VCaP (cell line): ENCODE results near the gene DBP.

Experiments used
- H3K27ac ChIP-seq: fragments of 450-650 bp; 2 replicates; pipeline ENCODE4 v1.5.1; 2017
- CTCF ChIP-seq: fragments of 450-650 bp; conservative IDR thresholded peaks from 2 replicates; pipeline ENCODE4 v1.5.1; 2017; ENCODE audit warnings: mild to moderate bottlenecking, moderate library complexity

The DBP gene

GRCh38 chr19:48644839-48645619 is 7.8 kb upstream of the DBP start:
- peak overlapping the region; percentile 86 for H3K27ac ChIP-seq
- TF ChIP-seq CTCF, result no peak

GRCh38 chr19:48644355-48644754 is 7.2 kb upstream of the DBP start:
- no peak for TF ChIP-seq CTCF
- no peak overlapping the region for H3K27ac ChIP-seq

- H3K27ac ChIP-seq, result peak overlapping the region; percentile 45; the same call in 1 of the 2 replicates
- TF ChIP-seq CTCF, result no peak
Observed at GRCh38 chr19:48642862-48643261, 5.7 kb upstream of the DBP start.

- peak overlapping the region; percentile 45 for H3K27ac ChIP-seq
- TF ChIP-seq CTCF, result no peak
Observed at GRCh38 chr19:48641850-48642249, 4.7 kb upstream of the DBP start.

GRCh38 chr19:48639483-48640375 is 2.5 kb upstream of the DBP start:
- TF ChIP-seq CTCF, result no peak
- no peak overlapping the region for H3K27ac ChIP-seq

- TF ChIP-seq CTCF, result no peak
- H3K27ac ChIP-seq, result peak overlapping the region; percentile 95
Observed at GRCh38 chr19:48638831-48639381, 1.7 kb upstream of the DBP start.
